ENCODE data around the gene PNMT.

Gene PNMT

GRCh38 chr17:39667945-39668924 is at the start of gene PNMT:
Gene PNMT (plus strand): TSS chr17:39668453. CDS start chr17:39668476, 23 bp downstream.
- peak; percentile 32 for DNase-seq (ENCODE audit: low read depth)

GRCh38 chr17:39618956-39619785 is 49.1 kb upstream of the PNMT start:
- no peak overlapping the region for H3K4me3 ChIP-seq (ENCODE audit: low read length)
- DNase-seq (ENCODE audit: low read depth), result no peak

More at GRCh38 chr17:39667945-39668924, at the start of gene PNMT:
- peak; percentile 50 for TF ChIP-seq CTCF (conservative IDR thresholded peaks at IDR 0.05; ENCODE audit: low read length)
- H3K4me3 ChIP-seq (ENCODE audit: low read length), result no peak within 1 kb of the TSS

GRCh38 chr17:39619786-39620101 is 48.5 kb upstream of the PNMT start:
- no peak overlapping the region for H3K4me3 ChIP-seq (ENCODE audit: low read length)
- no peak for DNase-seq (ENCODE audit: low read depth)
- no peak for TF ChIP-seq CTCF (conservative IDR thresholded peaks at IDR 0.05; ENCODE audit: low read length)

More at GRCh38 chr17:39618956-39619785, 49.1 kb upstream of the PNMT start:
- no peak for TF ChIP-seq CTCF (conservative IDR thresholded peaks at IDR 0.05; ENCODE audit: low read length)

GRCh38 chr17:39621523-39622379 is 46.5 kb upstream of the PNMT start:
- peak; percentile 100 for TF ChIP-seq CTCF (conservative IDR thresholded peaks at IDR 0.05; ENCODE audit: low read length)
- no peak overlapping the region; the same call in 1 of the 2 replicates for H3K4me3 ChIP-seq (ENCODE audit: low read length)
- peak; percentile 65 for DNase-seq (ENCODE audit: low read depth)

- no peak for DNase-seq (ENCODE audit: low read depth)
- TF ChIP-seq CTCF (conservative IDR thresholded peaks at IDR 0.05; ENCODE audit: low read length), result no peak
- no peak overlapping the region; the same call in 1 of the 2 replicates for H3K4me3 ChIP-seq (ENCODE audit: low read length)
Observed at GRCh38 chr17:39622380-39623006, 45.8 kb upstream of the PNMT start.

GRCh38 chr17:39623356-39623950 is 44.8 kb upstream of the PNMT start:
- no peak overlapping the region for H3K4me3 ChIP-seq (ENCODE audit: low read length)
- DNase-seq (ENCODE audit: low read depth), result peak; percentile 55
- peak; percentile 90 for TF ChIP-seq CTCF (conservative IDR thresholded peaks at IDR 0.05; ENCODE audit: low read length)
